Caco-2 (cell line): ENCODE data around the gene TRPM1. TPM values are rescaled to one million over a fixed set of nuclear protein-coding genes. Genes with fewer than 3 reads are reported as not detected.

Experiments used
- BruUV-seq: library from RNA; stranded (reverse); fragments of 400-500 nt; replicated peaks from 2 replicates; lab custom pipeline; 2021; lab: Mats Ljungman, UMichigan
- CTCF ChIA-PET: fragments of 300-600 bp; sonication (Branson Sonifier 250); formaldehyde crosslinking; loops from one replicate; lab custom pipeline; 2022; ENCODE audit warnings: antibody characterized with exemption; lab: Charles Lee
- POLR2A ChIA-PET: fragments of 300-600 bp; sonication (Branson Sonifier 250); formaldehyde crosslinking; loops from one replicate; lab custom pipeline; 2022; ENCODE audit warnings: antibody characterized with exemption; lab: Charles Lee
- DNase-seq, 2 experiments: peaks; one replicate each; pipeline versions ENCODE4 v3.0.0 to v3.0.0-alpha.2; 2020 to 2022
- H3K27me3 ChIP-seq: replicated peaks from 2 replicates; pipeline ENCODE4 v1.6.0; 2011; ENCODE audit warnings: low read length; ENCODE audit not compliant: control insufficient read depth, insufficient read depth
- H3K36me3 ChIP-seq: 2 replicates; pipeline ENCODE4 v1.5.1; 2011; ENCODE audit warnings: low read length; ENCODE audit not compliant: control insufficient read depth, insufficient read depth
- H3K4me1 ChIP-seq: fragments of 250-450 bp; sonication (Bioruptor Pico); 2 replicates; pipeline ENCODE4 v1.5.1; 2020; ENCODE audit warnings: mild to moderate bottlenecking
- H3K4me3 ChIP-seq: 2 replicates; pipeline ENCODE4 v1.5.1; 2011; ENCODE audit warnings: low read depth, mild to moderate bottlenecking, control low read depth, low read length
- H3K9me3 ChIP-seq: fragments of 250-450 bp; sonication (Bioruptor Pico); 2 replicates; pipeline ENCODE4 v1.5.1; 2020; ENCODE audit warnings: mild to moderate bottlenecking, moderate library complexity
- H3K27ac Mint-ChIP-seq: one replicate; pipeline ENCODE4 v1.8.0; 2022; ENCODE audit warnings: mixed read lengths; ENCODE audit not compliant: unreplicated experiment
- H3K27me3 Mint-ChIP-seq: one replicate; pipeline ENCODE4 v1.8.0; 2022; ENCODE audit warnings: mixed read lengths; ENCODE audit not compliant: insufficient read depth, unreplicated experiment
- H3K36me3 Mint-ChIP-seq: one replicate; pipeline ENCODE4 v1.8.0; 2022; ENCODE audit warnings: mild to moderate bottlenecking, mixed read lengths; ENCODE audit not compliant: insufficient read depth, unreplicated experiment
- H3K4me1 Mint-ChIP-seq: one replicate; pipeline ENCODE4 v1.8.0; 2022; ENCODE audit warnings: low read depth, mixed read lengths; ENCODE audit not compliant: unreplicated experiment
- H3K4me3 Mint-ChIP-seq: one replicate; pipeline ENCODE4 v1.8.0; 2022; ENCODE audit warnings: mild to moderate bottlenecking, moderate library complexity, mixed read lengths; ENCODE audit not compliant: unreplicated experiment
- H3K9me3 Mint-ChIP-seq: one replicate; pipeline ENCODE4 v1.8.0; 2022; ENCODE audit warnings: mixed read lengths; ENCODE audit not compliant: unreplicated experiment
- CTCF ChIP-seq, 2 experiments: fragments of 200-600 bp in 1 of 2; IDR thresholded peaks; 1 replicate in 1 of 2; 2 replicates in 1 of 2; pipeline versions ENCODE4 v1.5.1 to v1.8.0; 2011 to 2022; ENCODE audit warnings: antibody characterized with exemption in 1 of 2, control low read depth in 1 of 2, inconsistent platforms in 1 of 2, low read depth in 1 of 2, low read length in 1 of 2, mild to moderate bottlenecking in 1 of 2, moderate library complexity in 1 of 2; ENCODE audit not compliant: insufficient read depth in 1 of 2, severe bottlenecking in 1 of 2, unreplicated experiment in 1 of 2
- intact Hi-C: fragments of 100-400 bp; cut with micrococcal nuclease; formaldehyde crosslinking; loops from one replicate; pipeline ENCODE4 v1.10.0; 2022; ENCODE audit not compliant: unreplicated experiment
- microRNA-seq: library from miRNA; unstranded; fragments of <30 nt; microRNA quantifications from one replicate; pipeline ENCODE4 v1.2.0, GENCODE V29; 2022
- total RNA-seq: library from RNA; stranded (reverse); gene quantifications from 2 replicates; pipeline ENCODE4 v1.2.3, GENCODE V29; 2022

Gene TRPM1
- total RNA-seq, 1 experiment from 2014 or later: not detected

- Histone ChIP-seq H3K4me3 (no peak overlapping the region), H3K36me3 (peaks cover 4% of the 10 kb centered on the region), H3K9me3 (peaks cover 2% of the 10 kb centered on the region), H3K27me3 (no peaks in the 10 kb centered on the region), H3K4me1 (peaks cover 22% of the 10 kb centered on the region)
- intact Hi-C loops: no loop called here
- POLR2A ChIA-PET: no interaction called here
- H3K9me3 Mint-ChIP-seq: peaks cover 8% of the 10 kb centered on the region
- TF ChIP-seq CTCF (IDR thresholded peaks at IDR 0.05; ENCODE audit: insufficient read depth in 1 of 2, low read depth in 1 of 2, low read length in 1 of 2, severe bottlenecking in 1 of 2, unreplicated experiment in 1 of 2): no peak
- no peak for DNase-seq
- CTCF ChIA-PET: no interaction called here
- no TSS peak for BruUV-seq
- peak overlapping the region; percentile 24 for H3K27ac Mint-ChIP-seq
- no peak overlapping the region for H3K4me3 Mint-ChIP-seq
- H3K36me3 Mint-ChIP-seq: peaks cover 79% of the 10 kb centered on the region
- H3K27me3 Mint-ChIP-seq: no peaks in the 10 kb centered on the region
- peaks cover 17% of the 10 kb centered on the region for H3K4me1 Mint-ChIP-seq
Measured at GRCh38 chr15:30954674-30955073, 146.9 kb downstream of the TRPM1 start.

GRCh38 chr15:30953731-30954378, 147.7 kb downstream of the TRPM1 start:
- Histone ChIP-seq H3K4me1 (peaks cover 22% of the 10 kb centered on the region), H3K9me3 (peaks cover 2% of the 10 kb centered on the region), H3K36me3 (peaks cover 4% of the 10 kb centered on the region), H3K4me3 (no peak overlapping the region), H3K27me3 (no peaks in the 10 kb centered on the region)
- no peak overlapping the region for H3K4me3 Mint-ChIP-seq
- intact Hi-C loops: no loop called here
- no TSS peak for BruUV-seq
- TF ChIP-seq CTCF (IDR thresholded peaks at IDR 0.05; ENCODE audit: insufficient read depth in 1 of 2, low read depth in 1 of 2, low read length in 1 of 2, severe bottlenecking in 1 of 2, unreplicated experiment in 1 of 2): no peak
- peak overlapping the region; percentile 77 for H3K27ac Mint-ChIP-seq
- H3K36me3 Mint-ChIP-seq: peaks cover 81% of the 10 kb centered on the region
- peak; percentile 55 to 56 for DNase-seq
- H3K4me1 Mint-ChIP-seq: peaks cover 17% of the 10 kb centered on the region
- POLR2A ChIA-PET: no interaction called here
- no peaks in the 10 kb centered on the region for H3K27me3 Mint-ChIP-seq
- CTCF ChIA-PET: no interaction called here
- H3K9me3 Mint-ChIP-seq: peaks cover 8% of the 10 kb centered on the region

- ChIA-PET CTCF (no interaction called here), POLR2A (no interaction called here)
- peaks cover 8% of the 10 kb centered on the region for H3K9me3 Mint-ChIP-seq
- H3K4me3 Mint-ChIP-seq: no peak overlapping the region
- H3K9me3 ChIP-seq: peaks cover 2% of the 10 kb centered on the region
- H3K4me1 Mint-ChIP-seq: peaks cover 17% of the 10 kb centered on the region
- H3K4me1 ChIP-seq: peaks cover 22% of the 10 kb centered on the region
- BruUV-seq: no TSS peak
- H3K4me3 ChIP-seq: no peak overlapping the region
- H3K27me3 Mint-ChIP-seq: no peaks in the 10 kb centered on the region
- H3K36me3 ChIP-seq: peaks cover 4% of the 10 kb centered on the region
- H3K27ac Mint-ChIP-seq: no peak overlapping the region
- no peaks in the 10 kb centered on the region for H3K27me3 ChIP-seq
- no peak for DNase-seq
- no peak for TF ChIP-seq CTCF (IDR thresholded peaks at IDR 0.05; ENCODE audit: insufficient read depth in 1 of 2, low read depth in 1 of 2, low read length in 1 of 2, severe bottlenecking in 1 of 2, unreplicated experiment in 1 of 2)
- intact Hi-C loops: no loop called here
- H3K36me3 Mint-ChIP-seq: peaks cover 87% of the 10 kb centered on the region
Measured at GRCh38 chr15:30953183-30953582, 148.3 kb downstream of the TRPM1 start.

Small RNAs within 50 kb of the gene (microRNA-seq; reads per million reads assigned to microRNA genes)
- gene MIR211: not detected

Other genes with a start within 250 kb of the TRPM1 start
- 24.9 and 26.6 TPM in 2 replicates for gene FAN1, start 197.8 kb downstream of the TRPM1 start, total RNA-seq
- 27.5 and 33.2 TPM in 2 replicates for gene MTMR10, start 110.1 kb downstream of the TRPM1 start, total RNA-seq
- 16.6 and 18.8 TPM in 2 replicates for gene KLF13, start 225.1 kb upstream of the TRPM1 start, total RNA-seq